Neural progenitor cell (in vitro differentiated cells): Measurements from ENCODE around the gene PKHD1. TPM values are rescaled to one million over a fixed set of nuclear protein-coding genes. Genes with fewer than 3 reads are reported as not detected.

Experiments used
- DNase-seq: peaks from one replicate; pipeline ENCODE4 v3.0.0-alpha.2; 2016; ENCODE audit warnings: low spot score
- H2AFZ ChIP-seq: fragments of 200-600 bp; sonication (generic); replicated peaks from 2 replicates; pipeline ENCODE4 v1.6.1; 2016; ENCODE audit warnings: antibody characterized with exemption
- H3F3A ChIP-seq: fragments of 200-600 bp; sonication (generic); 2 replicates; pipeline ENCODE4 v1.6.1; 2016; ENCODE audit warnings: antibody characterized with exemption, low read depth
- H3K27ac ChIP-seq: fragments of 200-600 bp; sonication (generic); 2 replicates; pipeline ENCODE4 v1.5.1; 2016; ENCODE audit warnings: mild to moderate bottlenecking
- H3K27me3 ChIP-seq: fragments of 200-600 bp; sonication (generic); 2 replicates; pipeline ENCODE4 v1.6.1; 2016; ENCODE audit warnings: mild to moderate bottlenecking, moderate library complexity
- H3K36me3 ChIP-seq: fragments of 200-600 bp; sonication (generic); 2 replicates; pipeline ENCODE4 v1.5.1; 2016
- H3K4me1 ChIP-seq: fragments of 200-600 bp; sonication (generic); 2 replicates; pipeline ENCODE4 v1.6.1; 2016; ENCODE audit warnings: mixed run types
- H3K4me2 ChIP-seq: fragments of 200-600 bp; sonication (generic); 2 replicates; pipeline ENCODE4 v1.6.1; 2016
- H3K4me3 ChIP-seq: fragments of 200-600 bp; sonication (generic); 2 replicates; pipeline ENCODE4 v1.5.1; 2016
- H3K79me2 ChIP-seq: fragments of 200-600 bp; sonication (generic); 2 replicates; pipeline ENCODE4 v1.6.1; 2016; ENCODE audit warnings: low read depth
- H3K9ac ChIP-seq: fragments of 200-600 bp; sonication (generic); 2 replicates; pipeline ENCODE4 v1.6.1; 2016
- H3K9me3 ChIP-seq: fragments of 200-600 bp; sonication (generic); 2 replicates; pipeline ENCODE4 v1.5.1; 2016; ENCODE audit warnings: low read depth
- H4K20me1 ChIP-seq: fragments of 200-600 bp; sonication (generic); 2 replicates; pipeline ENCODE4 v1.6.1; 2016; ENCODE audit warnings: low read depth
- H3K27ac Mint-ChIP-seq: 3 replicates; pipeline ENCODE4 v1.8.0; 2021; ENCODE audit warnings: mixed read lengths
- H3K27me3 Mint-ChIP-seq: 2 replicates; pipeline ENCODE4 v1.8.0; 2022; ENCODE audit warnings: low read depth, mild to moderate bottlenecking, inconsistent platforms, moderate library complexity, mixed read lengths; ENCODE audit not compliant: insufficient read depth
- H3K36me3 Mint-ChIP-seq: 3 replicates; pipeline ENCODE4 v1.8.0; 2021; ENCODE audit warnings: mixed read lengths
- H3K4me1 Mint-ChIP-seq: 3 replicates; pipeline ENCODE4 v1.8.0; 2021; ENCODE audit warnings: mixed read lengths
- H3K4me3 Mint-ChIP-seq: 3 replicates; pipeline ENCODE4 v1.8.0; 2021; ENCODE audit warnings: mild to moderate bottlenecking, moderate library complexity, mixed read lengths
- H3K9me3 Mint-ChIP-seq: 3 replicates; pipeline ENCODE4 v1.8.0; 2020; ENCODE audit warnings: mixed read lengths
- CTCF ChIP-seq: fragments of 200-600 bp; sonication (generic); IDR thresholded peaks from 2 replicates; pipeline ENCODE4 v1.5.1; 2017; ENCODE audit warnings: antibody characterized with exemption, mild to moderate bottlenecking
- EZH2 ChIP-seq: fragments of 200-600 bp; sonication (generic); IDR thresholded peaks from 2 replicates; pipeline ENCODE4 v1.6.1; 2017; ENCODE audit warnings: antibody characterized with exemption, mild to moderate bottlenecking, moderate library complexity
- EZH2phosphoT487 ChIP-seq: fragments of 200-600 bp; sonication (generic); IDR thresholded peaks from 2 replicates; pipeline ENCODE4 v1.6.1; 2017; ENCODE audit warnings: antibody characterized with exemption
- total RNA-seq: library from RNA; depleted of rRNA; stranded (reverse); fragments of >200 nt; gene quantifications from 2 replicates; pipeline ENCODE4 v1.2.3, GENCODE V29; 2015; ENCODE audit warnings: low replicate concordance

PKHD1 gene
- total RNA-seq, 1 donor from 2014 or later = 0.04 TPM

- H3K27me3 Mint-ChIP-seq = no peaks in the 10 kb centered on the region
- no peak for TF ChIP-seq EZH2phosphoT487
- H3K27me3 ChIP-seq = no peaks in the 10 kb centered on the region
- H3K4me1 Mint-ChIP-seq = no peaks in the 10 kb centered on the region
- no peaks in the 10 kb centered on the region for H3K36me3 ChIP-seq
- H3K36me3 Mint-ChIP-seq = no peaks in the 10 kb centered on the region
- no peak overlapping the region for H3K9ac ChIP-seq
- no peak overlapping the region for H3K27ac Mint-ChIP-seq
- peaks cover 4% of the 10 kb centered on the region for H3K4me1 ChIP-seq
- H3K4me3 ChIP-seq = no peak overlapping the region
- H2AFZ ChIP-seq = no peak overlapping the region
- no peaks in the 10 kb centered on the region for H3K79me2 ChIP-seq
- H4K20me1 ChIP-seq = no peaks in the 10 kb centered on the region
- H3K4me3 Mint-ChIP-seq = no peak overlapping the region
- H3K27ac ChIP-seq = no peak overlapping the region
- no peak for DNase-seq
- H3F3A ChIP-seq = no peaks in the 10 kb centered on the region
- H3K9me3 Mint-ChIP-seq = no peaks in the 10 kb centered on the region
- no peak overlapping the region for H3K4me2 ChIP-seq
- H3K9me3 ChIP-seq = no peaks in the 10 kb centered on the region
Observed at GRCh38 chr6:51865176-51865575, 222.2 kb downstream of the PKHD1 start.

- Mint-ChIP-seq H3K27ac (no peak overlapping the region), H3K4me3 (no peak overlapping the region), H3K9me3 (peaks cover 20% of the 10 kb centered on the region), H3K36me3 (peaks cover 7% of the 10 kb centered on the region), H3K27me3 (peaks cover 4% of the 10 kb centered on the region), H3K4me1 (peaks cover 2% of the 10 kb centered on the region)
- no peaks in the 10 kb centered on the region for H3K9me3 ChIP-seq
- H3K4me2 ChIP-seq = no peak overlapping the region
- H3F3A ChIP-seq = no peaks in the 10 kb centered on the region
- H3K4me1 ChIP-seq = peaks cover 5% of the 10 kb centered on the region
- TF ChIP-seq EZH2phosphoT487 = no peak
- TF ChIP-seq CTCF = no peak
- TF ChIP-seq EZH2 = no peak
- no peak overlapping the region for H3K27ac ChIP-seq
- H3K9ac ChIP-seq = no peak overlapping the region
- no peak overlapping the region for H3K4me3 ChIP-seq
- no peaks in the 10 kb centered on the region for H3K79me2 ChIP-seq
- DNase-seq = no peak
- H3K27me3 ChIP-seq = no peaks in the 10 kb centered on the region
- no peaks in the 10 kb centered on the region for H3K36me3 ChIP-seq
- H4K20me1 ChIP-seq = no peaks in the 10 kb centered on the region
- H2AFZ ChIP-seq = no peak overlapping the region
Observed at GRCh38 chr6:51857134-51857533, 230.3 kb downstream of the PKHD1 start.

GRCh38 chr6:51856508-51856907, 230.9 kb downstream of the PKHD1 start:
- H3K36me3 ChIP-seq = no peaks in the 10 kb centered on the region
- H3K27me3 Mint-ChIP-seq = peaks cover 4% of the 10 kb centered on the region

More at GRCh38 chr6:51856508-51856907, 230.9 kb downstream of the PKHD1 start:
- Histone ChIP-seq H3K4me2 (no peak overlapping the region), H3K27me3 (no peaks in the 10 kb centered on the region), H3F3A (no peaks in the 10 kb centered on the region), H3K79me2 (no peaks in the 10 kb centered on the region), H4K20me1 (no peaks in the 10 kb centered on the region), H3K9ac (no peak overlapping the region), H3K4me1 (peaks cover 5% of the 10 kb centered on the region), H3K4me3 (no peak overlapping the region), H3K9me3 (no peaks in the 10 kb centered on the region), H2AFZ (no peak overlapping the region), H3K27ac (no peak overlapping the region)
- TF ChIP-seq CTCF = no peak
- no peak for TF ChIP-seq EZH2
- TF ChIP-seq EZH2phosphoT487 = no peak
- DNase-seq = no peak
- Mint-ChIP-seq H3K4me1 (peaks cover 2% of the 10 kb centered on the region), H3K4me3 (no peak overlapping the region), H3K36me3 (peaks cover 10% of the 10 kb centered on the region), H3K9me3 (peaks cover 26% of the 10 kb centered on the region), H3K27ac (no peak overlapping the region)
